ENCODE results near the gene GIPC2.

GIPC2 gene

DNA sequence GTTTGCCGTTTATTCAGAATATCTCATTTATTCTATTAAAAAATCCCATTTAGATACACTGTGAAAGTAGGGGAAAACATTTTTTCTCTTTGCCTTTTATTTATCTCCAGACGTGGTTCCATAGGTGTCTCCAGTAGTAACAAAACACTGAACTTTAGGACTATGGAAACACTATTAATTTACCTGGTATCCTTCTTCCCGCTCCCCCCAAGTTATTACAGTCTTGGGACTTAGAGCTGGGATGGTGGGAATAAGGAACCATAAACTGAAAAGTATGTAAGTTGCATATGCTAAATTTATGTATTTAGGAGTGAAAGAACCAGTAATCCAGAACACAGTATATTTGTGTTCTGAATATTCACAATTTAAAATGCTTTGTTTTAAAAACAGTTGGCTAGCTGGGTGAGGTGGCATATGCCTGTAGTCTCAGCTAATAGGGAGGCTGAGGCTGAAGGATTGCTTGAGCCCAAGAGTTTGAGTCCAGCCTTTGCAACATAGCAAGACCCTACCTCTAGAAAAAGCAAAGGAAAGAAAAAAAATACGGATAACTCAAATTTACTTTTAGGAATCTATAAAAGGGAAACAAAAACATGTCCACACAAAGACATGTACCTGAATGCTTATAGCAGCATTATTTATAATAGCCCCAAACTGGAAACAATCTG, 38.0 kb upstream of the GIPC2 start:
- no peak for TF ChIP-seq CEBPB (IDR thresholded peaks at IDR 0.05)
- TF ChIP-seq, protein P1, sequence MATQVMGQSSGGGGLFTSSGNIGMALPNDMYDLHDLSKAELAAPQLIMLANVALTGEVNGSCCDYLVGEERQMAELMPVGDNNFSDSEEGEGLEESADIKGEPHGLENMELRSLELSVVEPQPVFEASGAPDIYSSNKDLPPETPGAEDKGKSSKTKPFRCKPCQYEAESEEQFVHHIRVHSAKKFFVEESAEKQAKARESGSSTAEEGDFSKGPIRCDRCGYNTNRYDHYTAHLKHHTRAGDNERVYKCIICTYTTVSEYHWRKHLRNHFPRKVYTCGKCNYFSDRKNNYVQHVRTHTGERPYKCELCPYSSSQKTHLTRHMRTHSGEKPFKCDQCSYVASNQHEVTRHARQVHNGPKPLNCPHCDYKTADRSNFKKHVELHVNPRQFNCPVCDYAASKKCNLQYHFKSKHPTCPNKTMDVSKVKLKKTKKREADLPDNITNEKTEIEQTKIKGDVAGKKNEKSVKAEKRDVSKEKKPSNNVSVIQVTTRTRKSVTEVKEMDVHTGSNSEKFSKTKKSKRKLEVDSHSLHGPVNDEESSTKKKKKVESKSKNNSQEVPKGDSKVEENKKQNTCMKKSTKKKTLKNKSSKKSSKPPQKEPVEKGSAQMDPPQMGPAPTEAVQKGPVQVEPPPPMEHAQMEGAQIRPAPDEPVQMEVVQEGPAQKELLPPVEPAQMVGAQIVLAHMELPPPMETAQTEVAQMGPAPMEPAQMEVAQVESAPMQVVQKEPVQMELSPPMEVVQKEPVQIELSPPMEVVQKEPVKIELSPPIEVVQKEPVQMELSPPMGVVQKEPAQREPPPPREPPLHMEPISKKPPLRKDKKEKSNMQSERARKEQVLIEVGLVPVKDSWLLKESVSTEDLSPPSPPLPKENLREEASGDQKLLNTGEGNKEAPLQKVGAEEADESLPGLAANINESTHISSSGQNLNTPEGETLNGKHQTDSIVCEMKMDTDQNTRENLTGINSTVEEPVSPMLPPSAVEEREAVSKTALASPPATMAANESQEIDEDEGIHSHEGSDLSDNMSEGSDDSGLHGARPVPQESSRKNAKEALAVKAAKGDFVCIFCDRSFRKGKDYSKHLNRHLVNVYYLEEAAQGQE (IDR thresholded peaks at IDR 0.05; ENCODE audit: low read depth), result no peak
- TF ChIP-seq, protein P2, sequence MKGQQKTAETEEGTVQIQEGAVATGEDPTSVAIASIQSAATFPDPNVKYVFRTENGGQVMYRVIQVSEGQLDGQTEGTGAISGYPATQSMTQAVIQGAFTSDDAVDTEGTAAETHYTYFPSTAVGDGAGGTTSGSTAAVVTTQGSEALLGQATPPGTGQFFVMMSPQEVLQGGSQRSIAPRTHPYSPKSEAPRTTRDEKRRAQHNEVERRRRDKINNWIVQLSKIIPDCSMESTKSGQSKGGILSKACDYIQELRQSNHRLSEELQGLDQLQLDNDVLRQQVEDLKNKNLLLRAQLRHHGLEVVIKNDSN (IDR thresholded peaks at IDR 0.05), result no peak
- TF ChIP-seq TEAD4 (IDR thresholded peaks at IDR 0.05), result no peak
- TF ChIP-seq YY1 (IDR thresholded peaks at IDR 0.05; ENCODE audit: low read depth), result no peak
- TF ChIP-seq CREB1 (IDR thresholded peaks at IDR 0.05; ENCODE audit: low read depth), result no peak
- no peak for TF ChIP-seq EGR1 (IDR thresholded peaks at IDR 0.05)
- TF ChIP-seq, protein P3, sequence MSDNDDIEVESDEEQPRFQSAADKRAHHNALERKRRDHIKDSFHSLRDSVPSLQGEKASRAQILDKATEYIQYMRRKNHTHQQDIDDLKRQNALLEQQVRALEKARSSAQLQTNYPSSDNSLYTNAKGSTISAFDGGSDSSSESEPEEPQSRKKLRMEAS (IDR thresholded peaks at IDR 0.05), result no peak
- TF ChIP-seq NFIC (IDR thresholded peaks at IDR 0.05), result no peak
- TF ChIP-seq FOXM1 (IDR thresholded peaks at IDR 0.05; ENCODE audit: borderline replicate concordance, low read depth), result no peak
- TF ChIP-seq TCF12 (IDR thresholded peaks at IDR 0.05; ENCODE audit: low read depth), result no peak
- no peak for TF ChIP-seq EP300 (IDR thresholded peaks at IDR 0.05; ENCODE audit: borderline replicate concordance)
- no peak for TF ChIP-seq ZBTB7A (IDR thresholded peaks at IDR 0.05; ENCODE audit: low read depth)
- TF ChIP-seq RAD21 (IDR thresholded peaks at IDR 0.05; ENCODE audit: low read depth), result no peak

DNA sequence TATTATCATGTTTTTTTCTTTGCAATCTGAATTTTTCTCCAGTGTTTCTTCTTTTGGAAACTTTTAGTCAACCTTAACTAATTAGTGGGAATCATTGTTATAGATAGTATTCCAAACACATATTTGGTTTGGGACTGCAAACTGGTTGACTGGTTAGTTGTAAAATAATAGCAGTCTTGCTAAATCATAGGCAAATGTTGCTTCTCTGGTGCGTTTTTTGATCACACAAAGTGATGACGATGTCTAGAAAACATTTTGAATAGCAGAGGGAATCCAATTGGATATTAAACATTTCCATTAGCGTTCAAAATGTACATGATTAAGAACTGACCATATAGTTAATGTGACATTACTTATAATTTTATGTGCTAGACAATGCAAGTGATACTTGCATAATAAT, 36.5 kb upstream of the GIPC2 start:
- TF ChIP-seq TCF12 (IDR thresholded peaks at IDR 0.05; ENCODE audit: low read depth) (no peak), EGR1 (IDR thresholded peaks at IDR 0.05) (no peak), YY1 (IDR thresholded peaks at IDR 0.05; ENCODE audit: low read depth) (no peak), FOXM1 (IDR thresholded peaks at IDR 0.05; ENCODE audit: borderline replicate concordance, low read depth) (no peak), RAD21 (IDR thresholded peaks at IDR 0.05; ENCODE audit: low read depth) (no peak), TEAD4 (IDR thresholded peaks at IDR 0.05) (no peak)

DNA sequence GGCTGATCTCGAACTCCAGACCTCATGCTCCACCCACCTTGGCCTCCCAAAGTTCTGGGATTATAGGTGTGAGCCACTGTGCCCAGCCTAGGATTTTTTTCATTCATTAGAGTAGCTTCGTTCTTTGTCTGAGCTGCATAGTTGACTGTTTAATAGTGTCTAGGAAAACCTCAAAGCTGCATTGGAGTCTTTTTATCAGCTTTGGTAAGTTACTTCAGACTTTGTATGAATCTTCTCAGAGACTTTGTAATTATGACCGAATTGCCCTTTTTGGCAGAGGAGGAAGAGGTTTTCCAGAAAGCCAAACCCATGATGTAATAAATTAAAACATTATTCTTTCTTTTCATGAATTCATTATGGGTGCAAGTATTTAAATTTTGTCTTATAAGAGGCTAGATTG, 35.9 kb upstream of the GIPC2 start:
- no peak for TF ChIP-seq FOXM1 (IDR thresholded peaks at IDR 0.05; ENCODE audit: borderline replicate concordance, low read depth)
- TF ChIP-seq EGR1 (IDR thresholded peaks at IDR 0.05), result no peak
- TF ChIP-seq CREB1 (IDR thresholded peaks at IDR 0.05; ENCODE audit: low read depth), result no peak
- TF ChIP-seq YY1 (IDR thresholded peaks at IDR 0.05; ENCODE audit: low read depth), result no peak

DNA sequence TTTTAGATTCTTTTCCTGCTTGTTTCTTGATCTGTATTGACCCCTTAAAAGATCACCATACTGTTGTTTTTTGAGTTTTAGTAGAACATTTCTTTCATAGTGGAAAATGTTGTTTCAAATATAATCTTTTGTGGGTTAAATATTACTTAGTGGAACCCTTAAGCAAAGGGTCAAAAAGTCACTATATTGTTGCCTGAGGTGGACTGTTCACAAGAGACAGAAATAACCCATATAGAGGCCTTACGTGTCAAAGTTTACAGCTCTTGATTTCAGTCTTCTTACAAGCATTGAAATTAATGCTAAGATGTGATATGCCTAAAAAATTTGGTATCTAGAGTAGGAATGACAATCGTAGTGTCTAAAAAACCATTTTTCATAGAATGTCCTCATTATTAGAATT, 34.7 kb upstream of the GIPC2 start:
- TF ChIP-seq ZBTB7A (IDR thresholded peaks at IDR 0.05; ENCODE audit: low read depth), result no peak
- no peak for TF ChIP-seq NFIC (IDR thresholded peaks at IDR 0.05)
- no peak for TF ChIP-seq YY1 (IDR thresholded peaks at IDR 0.05; ENCODE audit: low read depth)
- TF ChIP-seq, protein P1 (IDR thresholded peaks at IDR 0.05; ENCODE audit: low read depth), result no peak
- TF ChIP-seq, protein P2 (IDR thresholded peaks at IDR 0.05), result no peak
- TF ChIP-seq EGR1 (IDR thresholded peaks at IDR 0.05), result no peak
- TF ChIP-seq EP300 (IDR thresholded peaks at IDR 0.05; ENCODE audit: borderline replicate concordance), result no peak

DNA sequence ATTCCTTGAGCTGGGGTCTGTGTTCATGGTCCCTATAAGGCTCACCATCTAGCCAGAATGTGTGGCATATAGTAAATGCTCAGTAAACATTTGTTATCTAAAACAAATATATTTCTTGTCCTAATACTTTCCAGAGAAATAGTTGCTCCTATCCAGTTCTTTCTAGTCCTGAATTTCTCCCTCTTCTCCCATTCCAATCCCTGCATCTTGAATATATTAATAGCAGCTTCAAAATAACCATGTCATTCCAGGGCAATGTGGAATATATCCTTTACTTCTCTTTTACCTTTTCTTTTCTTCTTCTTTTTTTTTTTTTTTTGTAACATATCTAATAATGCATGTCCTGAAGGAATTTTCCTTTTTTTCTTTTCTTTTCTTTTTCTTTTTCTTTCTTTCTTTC, 30.6 kb upstream of the GIPC2 start:
- TF ChIP-seq TCF12 (IDR thresholded peaks at IDR 0.05; ENCODE audit: low read depth), result no peak
- no peak for TF ChIP-seq TAF1 (IDR thresholded peaks at IDR 0.05; ENCODE audit: low read depth)
- TF ChIP-seq, protein P3 (IDR thresholded peaks at IDR 0.05), result no peak
- TF ChIP-seq, protein P1 (IDR thresholded peaks at IDR 0.05; ENCODE audit: low read depth), result no peak
- TF ChIP-seq YY1 (IDR thresholded peaks at IDR 0.05; ENCODE audit: low read depth), result no peak
- TF ChIP-seq, protein P2 (IDR thresholded peaks at IDR 0.05), result no peak
